Measurements from ENCODE around the gene TAF4B.

- TF ChIP-seq POLR2A (IDR thresholded peaks at IDR 0.05) = no peak
- TF ChIP-seq, protein P1, sequence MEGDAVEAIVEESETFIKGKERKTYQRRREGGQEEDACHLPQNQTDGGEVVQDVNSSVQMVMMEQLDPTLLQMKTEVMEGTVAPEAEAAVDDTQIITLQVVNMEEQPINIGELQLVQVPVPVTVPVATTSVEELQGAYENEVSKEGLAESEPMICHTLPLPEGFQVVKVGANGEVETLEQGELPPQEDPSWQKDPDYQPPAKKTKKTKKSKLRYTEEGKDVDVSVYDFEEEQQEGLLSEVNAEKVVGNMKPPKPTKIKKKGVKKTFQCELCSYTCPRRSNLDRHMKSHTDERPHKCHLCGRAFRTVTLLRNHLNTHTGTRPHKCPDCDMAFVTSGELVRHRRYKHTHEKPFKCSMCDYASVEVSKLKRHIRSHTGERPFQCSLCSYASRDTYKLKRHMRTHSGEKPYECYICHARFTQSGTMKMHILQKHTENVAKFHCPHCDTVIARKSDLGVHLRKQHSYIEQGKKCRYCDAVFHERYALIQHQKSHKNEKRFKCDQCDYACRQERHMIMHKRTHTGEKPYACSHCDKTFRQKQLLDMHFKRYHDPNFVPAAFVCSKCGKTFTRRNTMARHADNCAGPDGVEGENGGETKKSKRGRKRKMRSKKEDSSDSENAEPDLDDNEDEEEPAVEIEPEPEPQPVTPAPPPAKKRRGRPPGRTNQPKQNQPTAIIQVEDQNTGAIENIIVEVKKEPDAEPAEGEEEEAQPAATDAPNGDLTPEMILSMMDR (IDR thresholded peaks at IDR 0.05) = no peak
- TF ChIP-seq EP300 (IDR thresholded peaks at IDR 0.05; ENCODE audit: low read depth) = no peak
- no peak for TF ChIP-seq POLR2AphosphoS5 (IDR thresholded peaks at IDR 0.05)
These were observed 108.9 kb downstream of the TAF4B start for GRCh38 chr18:26335156-26335555.

All from transverse colon (tissue), 4 donors.